HG03280 (cell line): Measurements from ENCODE around the gene NSUN6.

Experiments
- ATAC-seq: cut with Tn5 transposase; IDR thresholded peaks from one replicate; pipeline ENCODE4 v1.9.1; 2021; ENCODE audit warnings: mild to moderate bottlenecking, moderate library complexity; ENCODE audit not compliant: unreplicated experiment

The NSUN6 gene

DNA sequence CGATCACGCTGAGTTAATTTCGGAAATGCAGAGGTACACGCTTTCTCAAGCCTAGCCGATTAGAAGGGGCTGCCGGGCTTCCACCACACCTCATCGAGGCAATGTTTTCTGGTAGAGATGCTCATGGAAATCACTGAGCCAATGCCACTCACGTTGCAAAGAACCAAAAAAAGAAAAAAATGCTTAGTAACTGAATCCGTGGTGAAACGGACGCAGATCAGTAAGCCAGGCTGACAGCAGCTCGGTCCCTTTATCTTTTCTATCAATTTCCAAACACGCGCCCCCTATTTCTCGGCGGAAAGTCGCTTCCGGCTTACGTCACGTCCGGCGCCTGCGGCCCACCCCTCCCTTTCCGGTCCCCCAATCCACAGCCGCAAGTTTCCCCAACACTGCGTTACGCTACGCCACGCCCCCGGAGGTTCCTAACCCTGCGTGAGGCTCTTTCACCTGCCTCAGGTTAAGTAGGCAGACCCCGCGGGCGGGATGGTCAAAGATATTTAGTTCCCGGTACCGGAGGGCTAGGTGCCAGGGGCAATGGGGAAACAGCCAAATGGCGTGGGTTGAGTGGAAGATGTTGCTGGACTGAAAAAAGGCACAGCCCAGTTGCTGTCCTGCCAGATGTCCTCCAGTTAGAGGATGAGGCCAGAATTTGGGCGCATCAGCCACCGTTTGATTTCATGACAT is at the start of gene NSUN6:
Gene NSUN6 (minus strand): TSS at position 264 of the 684 bp plus-strand sequence. CDS start 384 bp downstream, outside the sequence.
- ATAC-seq, result peak; percentile 97

DNA sequence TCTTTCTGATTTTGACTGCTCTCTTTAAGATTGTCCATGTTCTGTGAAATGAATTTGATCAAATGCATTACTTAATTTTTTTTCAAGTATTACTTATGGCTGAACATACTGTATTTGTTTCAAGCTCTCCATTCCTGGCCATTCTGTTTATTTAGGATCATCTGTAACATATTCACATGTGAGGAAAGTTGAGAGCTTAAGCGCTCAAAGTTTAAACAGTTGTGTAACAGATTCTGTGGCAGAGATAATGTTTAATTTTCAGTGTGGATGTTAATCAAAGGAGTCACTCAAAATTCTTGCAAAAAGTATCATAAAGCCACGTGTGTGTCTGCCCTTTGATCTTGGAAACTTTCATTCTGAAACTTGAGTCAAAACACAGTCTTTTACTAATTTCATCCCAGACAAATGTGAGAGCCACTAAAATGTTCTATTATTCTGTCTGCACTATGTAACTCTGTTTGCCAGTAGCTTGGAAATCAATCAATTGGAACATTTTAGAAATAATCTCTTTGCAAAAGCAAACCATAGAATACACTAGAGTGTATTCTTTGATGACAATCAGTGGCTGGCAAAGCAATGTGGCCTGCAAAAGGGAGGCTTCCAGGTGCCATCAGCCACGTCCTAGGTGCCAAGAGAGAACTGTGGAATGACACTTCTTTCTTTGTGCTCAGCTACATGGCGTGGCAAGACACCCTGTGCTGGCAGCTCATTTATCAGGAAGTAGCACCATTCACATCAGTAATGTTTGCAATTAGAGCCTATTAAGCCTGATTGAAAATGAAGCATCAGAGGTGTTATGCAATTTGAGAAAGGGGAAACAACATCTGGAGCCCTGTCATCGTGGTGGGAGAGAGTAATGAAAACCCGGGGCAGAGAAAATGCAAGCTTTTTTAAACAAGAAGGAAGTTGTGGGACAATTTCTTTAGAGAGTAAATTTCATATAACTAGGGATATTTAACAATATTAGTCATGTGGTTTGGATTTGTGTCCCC is 48.8 kb upstream of the NSUN6 start:
- no peak for ATAC-seq

GRCh38 chr10:18690541-18690940 is 39.2 kb upstream of the NSUN6 start:
- no peak for ATAC-seq

DNA sequence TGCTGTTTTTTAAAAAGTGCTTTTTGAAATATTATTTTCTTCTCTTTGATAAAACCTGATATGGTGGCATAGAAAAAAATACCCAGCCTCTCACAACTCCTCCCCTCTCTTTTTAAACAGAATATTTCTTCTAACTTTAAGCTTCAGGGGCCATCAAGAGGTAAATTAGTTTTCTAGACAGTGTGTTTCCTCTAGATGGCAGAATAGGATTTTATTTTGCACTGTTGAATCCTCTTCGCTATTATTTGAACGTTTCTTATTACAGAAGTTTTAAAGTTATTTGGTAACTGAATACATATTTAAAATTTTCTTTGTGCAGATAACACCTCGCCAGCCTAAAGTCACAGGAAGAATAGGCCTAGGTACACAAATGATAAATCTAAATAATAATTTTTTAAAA is 38.1 kb upstream of the NSUN6 start:
- no peak for ATAC-seq

DNA sequence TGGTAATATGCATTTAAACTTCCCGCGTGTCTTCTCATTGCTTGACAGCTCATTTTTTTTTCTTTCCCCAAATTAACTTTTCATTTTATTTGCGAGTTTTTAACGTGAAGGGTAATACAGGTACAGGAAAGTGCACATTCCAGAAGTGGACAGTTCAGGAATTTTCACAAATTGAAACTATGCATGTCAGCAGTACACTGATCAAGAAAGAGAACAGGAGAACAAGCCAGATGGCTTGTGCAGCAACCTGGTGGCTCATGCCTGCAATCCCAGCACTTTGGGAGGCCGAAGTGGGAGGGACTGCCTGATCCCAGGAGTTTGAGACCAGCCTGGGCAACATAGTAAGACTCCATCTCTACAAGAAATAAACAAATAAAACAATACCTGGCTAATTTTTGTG is 36.3 kb upstream of the NSUN6 start:
- ATAC-seq, result no peak

DNA sequence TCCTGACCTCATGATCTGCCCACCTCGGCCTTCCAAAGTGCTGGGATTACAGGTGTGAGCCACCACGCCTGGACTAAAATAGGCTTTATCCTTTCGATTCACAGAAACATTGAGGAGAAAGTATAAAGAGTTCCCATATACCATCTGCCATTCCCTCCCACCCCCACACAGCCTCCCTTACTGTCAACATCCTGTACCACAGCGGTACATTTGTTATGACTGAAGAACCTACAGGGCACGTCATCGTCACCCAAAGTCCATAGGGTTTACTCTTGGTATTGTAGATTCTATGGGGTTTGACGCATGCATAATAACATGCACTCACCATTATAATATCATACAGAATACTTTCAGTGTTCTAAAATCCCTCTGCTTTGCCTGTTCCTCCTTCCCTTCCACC is 35.8 kb upstream of the NSUN6 start:
- no peak for ATAC-seq

DNA sequence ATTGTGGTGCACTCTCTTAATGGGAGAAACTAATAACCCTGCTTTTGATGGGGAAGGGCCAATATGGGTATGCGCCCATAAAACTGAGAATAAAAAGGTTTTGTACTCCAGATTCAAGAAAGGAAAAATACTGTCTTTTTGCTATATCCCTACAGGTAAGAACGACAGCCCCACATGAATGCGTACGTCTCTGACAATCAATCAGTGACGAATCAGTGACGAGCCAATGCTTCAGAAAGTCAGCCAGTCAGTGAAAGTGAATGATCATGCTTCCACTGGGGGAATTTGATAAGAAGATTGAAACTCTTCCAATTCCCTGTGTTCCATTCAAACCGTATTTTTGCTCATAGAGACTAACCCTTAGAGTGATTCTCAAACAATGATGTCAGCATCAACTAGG is 34.2 kb upstream of the NSUN6 start:
- ATAC-seq, result no peak

DNA sequence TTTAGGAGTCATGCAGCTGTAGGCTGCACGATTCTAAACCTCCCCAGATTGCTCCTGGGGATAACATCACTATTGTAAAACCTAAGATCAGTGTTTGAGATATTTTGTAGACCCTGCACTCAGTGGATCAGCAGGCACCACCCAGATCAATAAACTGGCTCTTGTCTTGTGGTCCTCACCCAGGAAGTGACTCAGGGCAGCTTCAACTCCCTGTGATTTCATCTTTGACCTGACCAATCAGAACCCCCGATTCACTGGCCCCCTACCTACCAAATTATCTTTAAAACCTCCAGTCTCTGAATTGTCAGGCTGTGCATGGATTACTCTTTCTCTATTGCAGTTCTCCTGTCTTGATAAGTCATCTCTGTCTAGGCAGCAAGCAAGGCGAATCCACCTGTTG is 33.6 kb upstream of the NSUN6 start:
- no peak for ATAC-seq

DNA sequence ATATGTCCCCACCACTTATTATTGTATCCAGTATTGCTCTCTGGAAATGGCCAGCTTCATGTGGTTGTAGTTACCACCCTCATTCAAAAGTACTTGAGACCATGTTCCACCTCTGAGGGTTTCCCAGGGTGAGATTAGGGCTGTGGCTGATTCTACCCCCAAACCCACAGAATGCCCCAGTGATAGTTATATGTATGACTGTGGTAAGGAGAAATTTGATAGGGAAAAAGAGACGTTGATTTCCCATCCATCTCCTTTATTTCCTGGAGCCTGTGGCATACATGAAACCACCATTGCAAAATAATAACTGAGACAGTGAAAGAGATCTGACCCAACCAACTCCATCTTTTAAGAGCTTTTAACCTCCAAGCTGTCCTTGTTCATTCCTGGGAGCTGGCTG is 33.0 kb upstream of the NSUN6 start:
- no peak for ATAC-seq

- ATAC-seq, result no peak
Observed at GRCh38 chr10:18683427-18683826, 32.0 kb upstream of the NSUN6 start.

GRCh38 chr10:18681971-18682411 is 30.6 kb upstream of the NSUN6 start:
- no peak for ATAC-seq

- ATAC-seq, result no peak
Observed at GRCh38 chr10:18681366-18681765, 30.0 kb upstream of the NSUN6 start.

GRCh38 chr10:18680754-18681153 is 29.4 kb upstream of the NSUN6 start:
- ATAC-seq, result no peak

DNA sequence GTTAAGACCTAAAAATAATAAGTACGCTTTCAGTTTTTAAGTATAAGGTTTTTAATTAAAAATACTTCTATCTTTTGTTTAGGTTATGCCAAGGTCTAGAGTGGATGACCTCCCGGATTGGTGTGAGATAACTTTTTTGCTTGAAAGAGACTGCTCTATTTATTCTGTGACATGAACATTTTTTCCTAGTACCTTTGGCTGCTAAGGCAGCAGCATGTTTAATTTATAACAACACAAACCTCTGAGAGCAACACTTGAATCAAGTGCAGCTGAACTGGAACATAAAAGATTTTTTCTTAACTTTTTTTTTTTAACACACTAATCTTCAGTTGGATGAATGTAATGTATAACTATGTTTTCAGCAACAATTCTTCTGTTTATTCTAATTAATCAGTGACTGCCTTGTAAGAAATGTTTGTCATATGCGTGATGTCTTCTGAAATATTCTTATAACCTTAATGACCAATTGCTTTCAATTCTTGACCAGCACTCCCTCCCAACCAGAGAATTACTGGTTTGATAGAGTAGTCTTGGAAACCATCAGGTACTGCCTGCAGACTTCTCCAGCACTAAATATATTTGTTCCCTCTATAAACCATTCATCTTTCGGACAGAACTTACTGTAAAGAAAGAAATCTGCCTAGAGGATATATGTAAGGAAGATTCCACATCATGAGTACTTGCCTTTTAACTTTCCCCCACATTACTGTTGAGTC is 23.9 kb upstream of the NSUN6 start:
- ATAC-seq, result no peak

- ATAC-seq, result no peak
Observed at GRCh38 chr10:18668026-18668425, 16.6 kb upstream of the NSUN6 start.

DNA sequence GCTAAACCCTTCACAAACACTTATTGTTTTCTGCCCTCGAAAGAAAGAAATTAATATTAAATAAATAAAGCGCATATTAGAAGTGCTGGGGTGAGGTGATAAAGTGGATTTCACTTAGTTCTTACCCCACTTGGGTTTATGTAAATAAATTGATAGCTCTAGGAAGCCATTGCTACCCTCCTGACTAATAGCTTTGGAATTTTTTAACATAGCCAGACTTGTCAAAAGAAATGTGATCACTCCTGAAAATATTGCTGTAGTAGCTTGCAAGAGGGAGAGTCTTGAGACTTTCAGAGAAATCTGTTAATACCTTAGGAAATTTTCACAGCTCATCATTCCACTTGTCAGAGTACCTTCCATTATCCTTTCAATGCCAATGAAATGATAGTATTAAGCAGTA is 15.4 kb upstream of the NSUN6 start:
- ATAC-seq, result no peak

GRCh38 chr10:18665815-18666558 is 14.6 kb upstream of the NSUN6 start:
- no peak for ATAC-seq

- no peak for ATAC-seq
Observed at GRCh38 chr10:18664841-18665478, 13.6 kb upstream of the NSUN6 start.

DNA sequence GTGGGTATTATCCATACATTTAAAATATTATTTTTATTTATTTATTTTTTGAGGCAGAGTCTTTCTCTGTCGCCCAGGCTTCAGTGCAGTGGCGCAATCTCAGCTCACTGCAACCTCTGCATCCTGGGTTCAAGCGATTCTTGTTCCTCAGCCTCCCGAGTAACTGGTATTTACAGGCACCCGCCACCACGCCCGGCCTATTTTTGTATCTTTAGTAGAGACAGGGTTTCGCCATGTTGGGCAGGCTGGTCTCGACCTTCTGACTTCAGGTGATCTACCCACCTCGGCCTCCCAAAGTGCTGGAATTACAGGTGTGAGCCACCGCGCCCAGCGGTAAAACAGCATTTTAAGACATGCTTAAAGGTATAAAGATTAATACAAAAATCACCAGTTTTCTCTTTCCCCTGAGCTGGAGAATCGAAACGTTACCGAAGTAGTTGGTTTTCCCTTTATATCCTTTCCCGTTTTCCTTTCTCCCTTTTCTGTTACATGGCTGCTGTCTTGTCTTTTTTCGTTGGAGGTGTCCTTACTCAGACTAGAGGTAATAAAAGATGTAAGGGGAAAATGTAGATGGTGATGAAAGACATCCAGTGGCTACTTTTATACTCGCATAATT is 9.5 kb upstream of the NSUN6 start:
- no peak for ATAC-seq
